Measurements from ENCODE around the gene HLA-B.

The HLA-B gene

DNA sequence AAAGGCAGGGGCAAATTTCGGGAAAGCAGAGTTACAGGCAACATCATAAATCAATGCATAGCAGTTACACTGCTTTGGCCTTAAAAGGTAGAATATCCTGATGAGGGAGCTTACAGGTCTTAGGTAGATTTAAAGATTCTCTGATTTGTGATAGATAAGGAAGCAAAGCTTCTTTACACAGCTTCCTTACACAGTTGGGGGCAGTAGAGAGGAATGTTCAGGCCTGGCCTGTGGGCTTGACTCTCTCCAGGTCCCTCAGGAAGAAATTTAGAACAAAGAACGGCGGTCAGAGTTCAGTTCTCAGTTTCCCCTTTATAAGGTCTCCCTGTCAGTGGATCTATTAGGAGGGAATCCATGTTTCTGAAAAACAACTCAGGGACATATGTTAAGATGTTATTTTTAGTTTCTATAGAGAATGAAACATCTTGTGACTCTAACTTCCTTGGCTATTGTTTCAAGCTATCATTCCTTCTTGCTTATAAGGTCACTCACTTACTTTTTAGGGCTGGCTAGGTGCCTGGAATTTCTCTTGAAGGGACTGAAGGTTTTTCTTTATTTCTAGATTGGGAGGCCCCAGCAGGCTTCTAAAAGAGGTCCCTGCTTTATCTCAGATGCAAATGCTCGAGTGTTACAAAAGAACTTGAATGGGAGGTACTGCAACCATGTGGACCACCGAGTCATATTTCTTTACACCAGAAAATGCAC lies 11.8 kb downstream of the HLA-B start:
- no peak overlapping the region for H3K4me3 ChIP-seq (ENCODE audit: low read depth, low read length)
- DNase-seq (ENCODE audit: low read depth): no peak
- TF ChIP-seq, protein P1, sequence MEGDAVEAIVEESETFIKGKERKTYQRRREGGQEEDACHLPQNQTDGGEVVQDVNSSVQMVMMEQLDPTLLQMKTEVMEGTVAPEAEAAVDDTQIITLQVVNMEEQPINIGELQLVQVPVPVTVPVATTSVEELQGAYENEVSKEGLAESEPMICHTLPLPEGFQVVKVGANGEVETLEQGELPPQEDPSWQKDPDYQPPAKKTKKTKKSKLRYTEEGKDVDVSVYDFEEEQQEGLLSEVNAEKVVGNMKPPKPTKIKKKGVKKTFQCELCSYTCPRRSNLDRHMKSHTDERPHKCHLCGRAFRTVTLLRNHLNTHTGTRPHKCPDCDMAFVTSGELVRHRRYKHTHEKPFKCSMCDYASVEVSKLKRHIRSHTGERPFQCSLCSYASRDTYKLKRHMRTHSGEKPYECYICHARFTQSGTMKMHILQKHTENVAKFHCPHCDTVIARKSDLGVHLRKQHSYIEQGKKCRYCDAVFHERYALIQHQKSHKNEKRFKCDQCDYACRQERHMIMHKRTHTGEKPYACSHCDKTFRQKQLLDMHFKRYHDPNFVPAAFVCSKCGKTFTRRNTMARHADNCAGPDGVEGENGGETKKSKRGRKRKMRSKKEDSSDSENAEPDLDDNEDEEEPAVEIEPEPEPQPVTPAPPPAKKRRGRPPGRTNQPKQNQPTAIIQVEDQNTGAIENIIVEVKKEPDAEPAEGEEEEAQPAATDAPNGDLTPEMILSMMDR (IDR thresholded peaks at IDR 0.05; ENCODE audit: low read depth, low read length, missing control alignments): no peak

DNA sequence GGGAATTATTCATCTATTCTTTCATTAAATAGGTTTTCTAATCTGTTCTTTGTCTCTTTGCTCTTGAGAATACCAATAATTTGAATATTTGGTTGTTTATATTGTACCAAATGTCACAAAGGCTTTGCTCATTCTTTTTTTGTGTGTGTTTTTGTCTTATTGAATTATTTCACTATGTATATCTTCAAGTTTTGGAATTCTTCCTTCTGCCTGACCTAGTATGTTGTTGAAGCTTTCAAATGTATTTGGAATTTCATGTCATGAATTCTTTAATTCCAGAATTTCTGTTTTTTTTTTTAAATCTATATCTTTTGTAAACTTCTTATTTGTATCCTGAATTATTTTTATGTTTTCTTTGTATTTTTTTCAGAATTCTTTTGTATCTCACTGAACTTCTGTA lies 16.8 kb downstream of the HLA-B start:
- no peak overlapping the region for H3K4me3 ChIP-seq (ENCODE audit: low read depth, low read length)
- no peak for DNase-seq (ENCODE audit: low read depth)
- TF ChIP-seq, protein P1 (IDR thresholded peaks at IDR 0.05; ENCODE audit: low read depth, low read length, missing control alignments): no peak

DNA sequence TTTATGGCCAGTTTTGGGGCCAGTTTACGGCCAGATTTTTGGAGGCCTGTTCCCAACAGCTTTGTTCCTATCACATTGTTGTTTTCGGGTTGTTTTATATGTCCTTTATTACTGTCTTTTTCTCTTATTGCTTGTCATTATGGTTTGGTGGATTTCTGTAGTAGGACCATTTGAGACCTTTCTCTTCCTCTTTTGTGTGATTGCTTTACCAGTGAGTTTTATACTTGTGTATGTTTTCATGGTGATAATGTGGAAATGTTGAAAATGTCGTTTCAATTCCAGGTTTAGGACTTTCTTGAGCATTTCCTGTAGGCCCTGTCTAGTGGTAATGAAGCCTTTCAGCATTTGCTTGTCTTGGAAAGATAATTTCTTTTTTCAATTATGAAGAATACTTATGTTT lies 17.8 kb downstream of the HLA-B start:
- H3K4me3 ChIP-seq (ENCODE audit: low read depth, low read length): no peak overlapping the region
- TF ChIP-seq, protein P1 (IDR thresholded peaks at IDR 0.05; ENCODE audit: low read depth, low read length, missing control alignments): no peak
- no peak for DNase-seq (ENCODE audit: low read depth)

DNA sequence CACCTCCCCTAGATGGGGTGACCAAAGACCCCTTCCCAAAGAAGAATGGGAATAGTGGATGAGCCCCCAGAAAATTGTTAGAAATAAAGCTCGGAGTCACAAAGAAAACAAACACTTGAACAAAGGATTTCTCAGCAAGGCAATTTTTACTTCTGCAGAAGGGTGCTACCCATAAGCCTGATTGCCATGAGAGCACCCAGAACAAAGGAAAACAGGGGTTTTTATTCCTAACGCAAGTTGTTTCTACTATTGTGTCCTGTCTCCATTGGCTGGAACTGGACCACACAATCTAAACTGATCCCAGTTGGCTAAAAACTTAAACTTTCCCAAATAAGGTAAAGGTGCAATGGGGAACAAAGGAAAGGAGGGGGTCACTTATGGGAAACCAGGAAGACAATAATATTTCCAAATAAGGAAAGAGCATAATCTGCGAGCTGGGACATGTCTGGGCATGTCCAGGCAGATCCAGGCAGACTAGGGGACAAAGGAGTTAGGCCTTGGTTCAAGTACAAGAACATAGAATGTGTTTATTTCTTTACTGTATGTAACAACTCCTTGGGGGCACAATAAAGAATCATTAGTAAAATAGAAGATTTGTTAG lies 20.0 kb downstream of the HLA-B start:
- TF ChIP-seq, protein P1 (IDR thresholded peaks at IDR 0.05; ENCODE audit: low read depth, low read length, missing control alignments): no peak
- H3K4me3 ChIP-seq (ENCODE audit: low read depth, low read length): no peak overlapping the region
- DNase-seq (ENCODE audit: low read depth): no peak

DNA sequence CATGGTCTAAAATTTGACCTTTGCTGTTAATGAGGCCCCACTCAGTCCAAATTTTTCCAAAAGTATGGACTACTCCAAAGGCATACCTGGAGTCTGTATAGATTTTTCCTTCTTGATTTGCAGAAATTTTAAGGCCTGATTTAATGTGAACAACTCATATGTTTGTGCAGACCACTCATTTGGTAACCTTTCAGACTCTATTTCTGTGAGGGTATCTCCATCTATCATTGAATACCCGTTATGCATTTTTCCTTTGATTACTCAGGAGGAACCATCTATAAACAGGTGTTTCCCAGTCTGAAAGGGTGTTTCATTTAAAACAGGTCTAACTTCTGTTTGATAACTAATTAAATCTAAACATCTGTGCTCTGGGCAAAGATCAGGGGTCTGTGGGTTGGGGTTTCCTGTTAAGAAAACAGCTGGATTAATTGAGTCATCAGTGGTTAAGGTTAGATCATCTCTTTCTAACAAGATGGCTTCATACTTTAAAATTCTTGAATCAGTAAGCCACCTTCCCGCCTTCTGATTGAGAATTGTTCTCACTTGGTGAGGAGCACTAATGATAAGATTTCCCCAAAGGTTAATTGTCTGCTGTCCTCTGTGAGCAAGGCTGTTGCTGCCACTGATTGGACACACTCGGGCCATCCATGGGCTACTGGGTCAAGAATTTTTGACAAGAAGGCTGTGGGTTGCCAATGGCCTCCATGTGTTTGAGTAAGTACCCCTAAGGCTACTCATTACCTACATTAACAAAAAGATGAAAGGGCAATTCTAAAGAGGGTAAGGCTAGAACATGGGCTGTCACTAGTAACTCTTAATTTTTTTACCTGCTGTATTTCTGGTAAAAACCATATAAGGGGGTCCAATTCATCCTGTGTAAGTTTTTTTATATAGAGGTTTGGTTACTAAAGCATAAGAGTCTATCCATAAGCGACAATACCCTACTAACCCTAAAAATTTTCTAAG lies 24.1 kb downstream of the HLA-B start:
- TF ChIP-seq, protein P1 (IDR thresholded peaks at IDR 0.05; ENCODE audit: low read depth, low read length, missing control alignments): no peak

DNA sequence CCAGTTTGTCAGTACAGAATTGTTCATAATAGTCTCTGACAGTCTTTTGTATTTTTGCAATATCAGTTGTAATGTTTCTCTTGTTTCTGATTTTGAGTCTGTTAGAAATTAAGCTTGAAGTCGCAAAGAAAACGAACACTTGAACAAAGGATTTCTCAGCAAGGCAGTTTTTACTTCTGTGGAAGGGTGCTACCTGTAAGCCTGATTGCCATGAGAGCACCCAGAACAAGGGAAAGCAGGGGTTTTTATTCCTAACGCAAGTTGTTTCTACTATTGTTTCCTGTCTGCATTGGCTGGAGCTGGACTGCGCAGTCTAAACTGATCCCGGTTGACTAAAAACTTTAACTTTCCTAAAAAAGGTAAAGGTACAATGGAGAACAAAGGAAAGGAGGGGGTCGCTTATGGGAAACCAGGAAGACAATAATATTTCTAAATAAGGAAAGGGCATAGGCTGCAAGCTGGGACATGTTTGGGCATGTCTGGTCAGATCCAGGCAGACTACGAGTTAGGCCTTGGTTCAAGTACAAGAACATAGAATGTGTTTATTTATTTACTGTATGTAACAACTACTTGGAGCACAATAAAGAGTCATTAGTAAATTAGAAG lies 28.5 kb downstream of the HLA-B start:
- no peak for DNase-seq (ENCODE audit: low read depth)
- TF ChIP-seq, protein P1 (IDR thresholded peaks at IDR 0.05; ENCODE audit: low read depth, low read length, missing control alignments): no peak
- H3K4me3 ChIP-seq (ENCODE audit: low read depth, low read length): no peak overlapping the region

More for the DNA sequence above, 24.1 kb downstream of the HLA-B start:
- DNase-seq (ENCODE audit: low read depth): no peak
- no peak overlapping the region for H3K4me3 ChIP-seq (ENCODE audit: low read depth, low read length)
